Measurements from ENCODE around the gene TRIP4. TPM values are rescaled to one million over a fixed set of nuclear protein-coding genes. Genes with fewer than 3 reads are reported as not detected.
A peak's percentile ranks its signal among the peaks of the same experiment; 100 is the strongest.
"Not testable (repeated sequence)": the region's sequence is repeated elsewhere in the genome, so short reads cannot be mapped to it uniquely, and the experiment has no call there.

TRIP4 gene
- total RNA-seq, result 14.3 TPM

DNA sequence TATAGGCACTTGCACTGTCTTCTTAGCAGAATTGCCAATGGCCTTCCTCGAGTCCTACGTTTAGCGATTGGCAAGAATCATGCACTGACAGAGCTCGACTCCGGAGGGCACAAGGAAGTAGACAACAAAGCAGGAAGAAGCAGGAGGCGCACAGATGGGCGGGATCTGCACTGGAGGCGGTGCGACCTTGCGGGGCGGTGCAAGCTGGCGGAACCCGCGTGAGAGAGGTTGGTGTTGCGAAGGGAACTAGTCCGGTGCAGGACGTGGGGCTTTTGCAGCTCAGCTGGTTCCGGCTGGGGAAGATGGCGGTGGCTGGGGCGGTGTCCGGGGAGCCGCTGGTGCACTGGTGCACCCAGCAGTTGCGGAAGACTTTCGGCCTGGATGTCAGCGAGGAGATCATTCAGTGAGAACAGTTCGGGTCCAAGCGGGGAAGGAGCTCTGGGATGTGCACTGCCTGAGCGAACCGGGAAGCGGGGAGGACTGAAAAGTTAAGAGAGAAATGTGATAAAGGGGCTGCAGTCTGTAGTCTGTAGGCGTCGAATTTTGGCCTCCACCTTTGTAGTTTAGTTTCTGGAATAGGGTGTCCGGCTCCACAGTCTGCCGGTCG, at the start of gene TRIP4:
Gene TRIP4 (plus strand): TSS at position 275 of the 607 bp plus-strand sequence. CDS start 28 bp downstream, at position 303.
- no peak for FAIRE-seq
- DNase-seq (ENCODE audit: low spot score in 2 of 2), result peak; percentile 67 to 82

DNA sequence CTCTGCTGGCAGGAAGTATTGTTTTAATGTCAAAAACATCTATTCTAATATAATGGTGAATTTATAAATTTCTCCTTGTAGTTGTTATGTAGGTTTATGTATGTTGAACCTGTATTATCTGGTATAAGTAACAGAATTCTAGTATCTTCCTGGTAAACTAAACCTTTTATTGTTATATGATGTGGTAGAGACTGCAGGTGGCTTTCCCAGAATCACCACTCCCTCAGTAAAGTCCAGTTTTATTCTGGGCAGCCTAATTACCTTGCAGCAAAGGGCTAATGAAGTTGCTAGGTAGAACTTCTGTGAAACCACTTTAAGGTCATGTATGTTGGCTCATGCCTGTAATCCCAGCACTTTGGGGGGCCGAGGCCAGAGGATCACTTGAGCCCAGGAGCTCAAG, 47.3 kb upstream of the TRIP4 start:
- FAIRE-seq (no peak), DNase-seq (ENCODE audit: low spot score in 2 of 2) (no peak)

DNA sequence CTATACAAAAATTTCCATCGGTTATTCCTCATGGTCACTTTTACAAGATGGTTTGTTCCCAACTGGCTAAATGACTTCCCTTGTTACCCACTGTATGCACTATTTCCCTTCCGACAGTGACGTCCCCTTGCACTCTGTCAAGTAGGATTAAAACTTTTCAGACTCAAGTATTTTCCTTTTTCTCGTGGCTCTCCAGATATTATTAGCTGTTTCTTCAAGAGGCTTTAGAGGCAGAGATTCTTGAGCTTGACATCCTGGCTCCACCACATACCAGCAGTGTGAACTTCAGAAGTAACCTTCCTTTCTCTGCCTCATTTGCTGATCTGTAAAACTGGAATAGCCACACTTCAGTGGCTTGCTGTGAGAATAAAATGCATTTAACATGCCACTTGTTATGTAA, 45.7 kb upstream of the TRIP4 start:
- FAIRE-seq, result no peak
- DNase-seq (ENCODE audit: low spot score in 2 of 2), result no peak

DNA sequence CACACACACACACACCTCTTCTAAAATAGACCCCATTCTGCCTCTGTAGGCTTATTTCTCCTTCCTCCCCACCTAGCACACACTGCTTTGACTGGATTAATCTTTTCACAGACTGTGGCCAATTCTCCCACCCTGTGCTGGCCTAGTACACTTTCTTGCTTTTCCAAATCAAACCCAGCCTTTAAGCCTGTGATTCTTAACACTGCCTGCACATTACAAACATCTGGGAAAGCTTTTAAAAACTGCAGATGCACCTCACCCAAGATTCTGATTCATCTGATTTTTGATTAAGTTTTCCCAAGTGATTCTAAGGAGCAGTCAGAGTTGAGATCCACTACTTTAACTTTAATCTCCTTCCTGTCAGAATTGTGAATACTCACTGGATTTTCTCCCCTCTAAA, 44.4 kb upstream of the TRIP4 start:
- no peak for FAIRE-seq

DNA sequence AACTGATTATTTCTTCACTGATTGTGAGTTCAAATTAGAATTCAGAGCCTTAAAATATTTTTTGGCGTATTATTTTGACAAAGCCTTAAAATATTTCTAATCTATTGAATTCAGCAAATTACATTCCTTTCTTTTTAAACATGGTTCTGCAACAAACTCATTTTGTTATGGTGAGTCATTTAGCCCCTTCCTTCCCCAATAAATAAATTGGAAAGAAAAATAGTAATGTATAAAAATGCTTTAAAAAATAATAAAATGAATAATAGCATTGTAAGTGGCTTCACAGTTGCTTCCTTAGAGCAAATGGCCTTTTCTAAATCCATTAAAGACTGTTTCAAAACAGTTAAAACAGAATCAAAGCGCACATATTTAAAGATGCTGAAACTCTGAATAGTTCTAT, 43.8 kb upstream of the TRIP4 start:
- DNase-seq (ENCODE audit: low spot score in 2 of 2), result no peak

More for the DNA sequence above, 44.4 kb upstream of the TRIP4 start:
- DNase-seq (ENCODE audit: low spot score in 2 of 2), result no peak

DNA sequence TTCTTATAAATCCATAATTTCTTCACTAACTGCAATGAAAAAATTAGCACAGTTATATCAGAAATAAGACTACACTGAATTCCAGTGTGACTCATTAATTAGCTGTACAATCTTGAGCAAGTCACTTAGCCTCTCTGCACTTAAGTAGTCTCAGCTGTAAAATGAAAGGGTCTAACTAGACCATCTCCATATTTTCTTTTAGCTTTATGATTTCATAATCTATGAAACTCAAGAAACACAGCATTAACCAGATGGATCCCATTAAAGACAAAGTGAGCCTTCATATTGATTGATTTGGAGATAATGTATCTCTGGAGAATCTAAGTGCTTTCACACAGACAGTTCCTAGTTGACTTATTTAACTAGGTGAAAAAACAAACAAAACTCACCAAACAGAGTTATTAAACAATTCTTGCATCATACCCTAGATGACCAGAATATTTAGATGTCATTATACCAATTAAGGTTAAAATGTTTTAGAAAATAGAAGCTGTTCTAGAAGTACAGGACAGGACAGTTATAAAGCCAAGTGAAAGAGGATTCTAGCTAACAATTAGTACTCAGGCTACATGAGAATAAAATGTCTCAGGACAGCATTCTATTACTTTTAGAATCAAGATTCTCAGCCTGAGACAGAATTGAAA, 42.9 kb upstream of the TRIP4 start:
- DNase-seq (ENCODE audit: low spot score in 2 of 2) (no peak), FAIRE-seq (no peak)

More for the DNA sequence above, 43.8 kb upstream of the TRIP4 start:
- FAIRE-seq, result no peak

DNA sequence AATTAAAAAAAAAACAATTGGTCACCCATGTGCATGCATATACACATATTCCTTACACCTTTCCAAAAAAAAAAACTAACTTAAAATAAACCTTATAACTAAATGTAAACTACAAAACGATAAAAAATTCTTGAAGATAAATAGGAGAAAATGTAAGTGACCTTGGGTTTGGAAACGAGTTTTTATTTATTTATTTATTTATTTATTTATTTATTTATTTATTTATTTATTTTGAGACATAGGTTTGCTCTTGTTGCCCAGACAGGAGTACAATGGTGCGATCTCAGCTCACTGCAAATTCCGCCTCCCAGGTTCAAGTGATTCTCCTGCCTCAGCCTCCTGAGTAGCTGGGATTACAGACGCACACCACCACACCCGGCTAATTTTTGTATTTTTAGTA, 41.4 kb upstream of the TRIP4 start:
- not testable (repeated sequence) for DNase-seq (ENCODE audit: low spot score in 2 of 2)
- FAIRE-seq, result peak; percentile 81

DNA sequence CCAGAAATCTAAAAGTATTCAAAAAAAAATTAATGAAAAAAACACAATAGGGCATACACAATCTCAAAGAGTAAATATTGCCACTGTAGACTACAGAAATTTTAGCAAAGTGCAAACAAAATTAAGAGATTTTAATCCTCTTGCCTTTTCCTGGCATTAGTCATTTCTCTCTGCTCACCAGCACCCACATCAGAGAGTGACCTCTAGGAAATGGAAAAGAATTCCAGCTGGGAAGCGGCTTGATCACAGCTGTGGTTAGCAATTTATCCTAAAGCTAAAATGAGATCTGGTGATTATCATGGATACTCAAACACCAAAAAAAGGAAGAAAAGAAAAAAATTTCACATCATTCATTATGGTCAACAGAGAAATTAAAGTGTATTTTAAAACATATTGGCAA, 39.2 kb upstream of the TRIP4 start:
- no peak for DNase-seq (ENCODE audit: low spot score in 2 of 2)
- no peak for FAIRE-seq

DNA sequence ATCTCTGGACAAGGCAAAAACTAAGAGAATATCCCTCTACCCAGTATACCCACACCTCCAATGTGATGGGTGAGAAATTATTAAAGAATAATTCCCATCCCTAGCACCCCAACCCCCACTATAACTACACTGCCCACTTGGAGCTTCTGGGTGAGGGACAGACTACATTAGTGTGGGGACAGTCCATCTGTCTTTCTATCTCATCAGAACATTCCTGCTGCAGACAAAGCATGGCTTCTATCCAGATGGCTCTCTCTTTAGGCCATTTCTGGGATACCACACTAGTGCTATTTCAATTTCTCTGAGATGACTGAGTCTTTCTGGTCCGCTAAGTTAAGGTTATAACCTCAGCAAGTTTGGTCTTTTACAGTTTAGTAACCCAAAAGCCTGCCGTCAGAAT, 38.3 kb upstream of the TRIP4 start:
- FAIRE-seq (no peak), DNase-seq (ENCODE audit: low spot score in 2 of 2) (no peak)

DNA sequence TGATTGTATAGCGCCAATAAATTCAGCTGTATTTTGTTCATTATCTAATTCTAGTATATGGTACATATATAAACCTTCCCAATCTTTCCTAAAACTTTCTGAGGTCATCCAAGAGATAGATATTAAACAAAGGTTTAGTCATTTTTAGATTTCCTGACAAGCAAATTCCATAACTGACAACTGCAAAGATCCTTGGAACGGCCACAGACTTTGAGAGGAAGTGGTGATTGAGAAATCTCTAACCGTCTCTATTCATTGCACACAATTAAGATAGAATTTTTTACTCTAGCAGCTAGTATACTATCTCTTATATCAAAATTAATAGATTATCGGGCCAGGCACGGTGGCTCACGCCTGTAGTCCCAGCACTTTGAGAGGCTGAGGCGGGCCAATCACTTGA, 36.4 kb upstream of the TRIP4 start:
- FAIRE-seq, result no peak
- DNase-seq (ENCODE audit: low spot score in 2 of 2), result no peak

DNA sequence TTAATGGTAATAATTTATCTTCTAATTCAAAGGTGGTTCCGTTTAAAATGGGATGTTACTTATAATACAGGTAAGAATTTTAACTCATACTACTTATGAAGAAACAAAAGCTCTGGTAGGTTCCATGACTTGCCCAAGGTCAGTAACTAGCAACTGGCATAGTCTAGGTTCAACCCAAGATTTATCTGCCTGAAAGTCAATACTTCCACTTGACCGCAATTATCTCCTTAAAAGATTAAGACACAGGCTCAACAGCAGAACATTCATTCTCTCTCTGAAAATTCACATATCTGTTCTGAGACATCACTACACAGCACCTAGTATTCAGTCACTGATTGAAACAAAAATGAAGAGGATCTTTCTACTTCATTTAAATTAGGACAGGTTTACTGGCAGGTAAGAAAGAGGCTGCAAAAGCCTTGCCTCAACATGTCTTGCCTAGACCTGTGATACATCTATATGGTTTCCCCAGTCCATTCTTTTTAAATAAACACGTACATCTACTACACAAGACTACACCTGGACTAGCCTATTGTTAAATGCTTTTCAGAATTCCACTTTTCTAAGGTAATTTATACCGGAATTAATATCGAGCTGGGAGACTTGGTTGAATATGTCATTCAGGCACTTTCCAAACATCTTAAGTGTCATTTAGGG, 32.8 kb upstream of the TRIP4 start:
- DNase-seq (ENCODE audit: low spot score in 2 of 2), result no peak
- FAIRE-seq, result no peak

DNA sequence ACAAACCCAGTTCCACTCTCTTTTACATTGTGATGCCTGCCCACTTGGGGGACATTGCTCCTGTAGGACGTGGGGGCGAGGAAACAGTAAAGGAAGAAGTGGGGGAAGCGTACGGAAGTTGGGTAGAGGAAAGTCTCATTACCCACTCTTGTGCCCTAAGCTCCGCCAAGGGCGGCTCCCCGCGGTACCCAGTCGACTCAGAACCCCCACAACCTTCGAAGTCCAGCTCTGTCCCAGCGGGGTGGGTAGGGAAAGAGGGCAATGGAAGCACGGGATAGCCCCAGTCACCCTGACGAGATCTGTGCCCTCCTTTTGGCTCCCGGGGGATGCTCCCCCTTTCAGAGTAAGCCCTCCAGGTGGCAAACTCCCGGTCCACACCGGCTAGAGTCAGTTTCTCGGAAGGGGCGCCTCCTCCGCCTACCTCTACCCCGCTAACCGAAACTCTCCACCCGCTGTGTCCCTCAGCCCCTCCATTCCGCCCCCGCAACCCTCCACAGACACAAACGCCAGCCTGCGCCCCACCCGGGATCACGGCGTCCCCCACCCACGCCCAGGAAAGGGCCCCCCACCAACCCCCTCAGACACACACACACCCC, 32.2 kb upstream of the TRIP4 start:
- FAIRE-seq, result no peak
- DNase-seq (ENCODE audit: low spot score in 2 of 2), result no peak

DNA sequence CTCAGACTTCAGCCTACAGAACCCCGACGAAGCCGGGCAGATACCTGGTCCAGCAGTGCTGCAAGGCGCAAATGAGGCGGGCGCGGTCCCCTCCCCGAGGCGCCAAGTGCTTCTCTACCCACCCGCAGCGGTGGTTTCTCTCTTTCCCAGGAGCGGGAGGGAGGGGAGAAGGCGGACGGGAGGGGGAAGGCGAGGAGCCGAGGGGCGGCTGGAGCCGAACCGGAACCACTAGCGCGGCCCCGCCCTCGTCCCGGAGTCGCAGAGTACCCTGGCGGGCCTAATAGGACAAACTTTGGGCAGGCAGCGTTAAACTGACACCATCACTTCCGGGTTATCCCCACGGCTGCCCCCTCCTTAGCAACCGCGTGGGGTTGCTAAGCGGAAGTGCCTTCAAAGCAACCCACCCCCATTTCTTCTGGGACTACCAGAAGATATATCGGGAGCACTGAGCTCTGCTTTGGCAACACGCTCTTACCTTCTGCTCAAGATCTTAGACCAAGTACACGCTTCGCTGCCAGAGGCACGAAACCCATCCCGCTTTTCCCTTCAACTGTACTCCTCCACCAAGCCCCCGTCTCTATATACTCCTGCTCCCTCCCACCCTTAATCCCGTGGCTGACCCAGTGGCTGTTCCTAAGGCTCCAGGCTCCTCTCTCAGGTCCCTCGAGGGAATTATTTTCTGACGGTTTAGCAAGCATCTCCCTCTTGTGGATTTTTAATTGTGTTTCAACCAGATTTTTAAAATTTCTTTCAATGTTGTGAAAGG, 31.5 kb upstream of the TRIP4 start, which contains the start of gene CSNK1G1:
Gene CSNK1G1 (minus strand): TSS at position 230 of the 766 bp plus-strand sequence. CDS start 55,674 bp downstream, outside the sequence.
- FAIRE-seq (no peak), DNase-seq (ENCODE audit: low spot score in 2 of 2) (peak; percentile 80 to 86)

DNA sequence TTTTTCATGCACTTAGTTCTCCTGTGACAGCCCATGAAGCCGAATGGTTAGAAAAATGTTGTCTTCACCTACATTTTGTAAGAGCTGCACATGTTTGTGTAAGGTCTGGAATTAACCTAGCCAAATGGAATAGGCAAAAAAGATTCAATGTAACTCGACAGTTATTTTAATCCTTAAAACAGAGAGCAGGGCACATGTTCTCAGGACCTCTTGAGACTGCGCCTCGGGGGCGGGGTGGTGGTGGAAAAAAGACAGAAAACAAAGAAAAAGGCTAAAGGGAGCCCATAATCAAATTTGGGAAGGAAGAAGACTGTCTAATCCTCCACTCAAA, 31.0 kb upstream of the TRIP4 start:
- no peak for DNase-seq (ENCODE audit: low spot score in 2 of 2)
- FAIRE-seq, result no peak

DNA sequence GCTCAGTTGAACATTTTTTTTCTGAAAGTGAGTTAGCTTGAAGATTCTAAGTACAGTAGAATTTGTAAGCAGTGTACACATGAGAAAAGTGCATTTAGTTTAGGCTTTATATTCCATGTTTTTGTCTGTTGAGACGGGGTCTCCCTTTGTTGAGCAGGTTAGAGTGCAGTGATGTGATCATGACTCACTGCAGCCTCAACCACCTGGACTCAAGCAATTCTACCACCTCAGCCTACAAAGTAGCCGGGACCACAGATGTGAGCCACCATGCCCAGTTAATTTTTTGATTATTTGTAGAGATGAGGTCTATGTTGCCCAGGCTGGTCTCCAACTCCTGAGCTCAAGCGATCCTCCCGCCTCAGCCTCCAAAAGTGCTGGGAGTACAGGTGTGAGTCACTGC, 26.4 kb upstream of the TRIP4 start:
- FAIRE-seq (no peak), DNase-seq (ENCODE audit: low spot score in 2 of 2) (no peak)

DNA sequence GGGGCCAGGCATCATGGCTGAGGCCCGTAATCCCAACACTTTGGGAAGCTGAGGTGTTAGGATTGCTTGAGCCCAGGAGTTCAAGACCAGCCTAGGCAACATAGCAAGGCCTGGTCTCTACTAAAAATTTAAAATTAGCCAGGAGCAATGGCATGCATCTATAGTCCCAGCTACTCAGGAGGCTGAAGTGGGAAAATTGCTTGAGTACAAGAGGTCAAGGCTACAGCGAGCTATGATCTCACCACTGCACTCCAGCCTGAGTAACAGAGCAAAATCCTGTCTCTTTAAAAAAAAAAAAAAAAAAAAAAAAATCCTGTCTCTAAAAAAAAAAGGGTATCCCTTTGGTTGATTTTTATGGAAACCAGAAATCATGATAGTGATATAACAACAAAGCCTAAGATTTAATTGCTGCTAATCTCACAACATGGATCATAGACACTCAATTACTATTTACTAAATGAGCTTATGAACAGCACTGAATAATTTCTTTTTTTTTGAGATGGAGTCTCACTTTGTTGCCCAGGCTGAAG, 18.5 kb upstream of the TRIP4 start:
- DNase-seq (ENCODE audit: low spot score in 2 of 2), result no peak
- FAIRE-seq, result no peak

DNA sequence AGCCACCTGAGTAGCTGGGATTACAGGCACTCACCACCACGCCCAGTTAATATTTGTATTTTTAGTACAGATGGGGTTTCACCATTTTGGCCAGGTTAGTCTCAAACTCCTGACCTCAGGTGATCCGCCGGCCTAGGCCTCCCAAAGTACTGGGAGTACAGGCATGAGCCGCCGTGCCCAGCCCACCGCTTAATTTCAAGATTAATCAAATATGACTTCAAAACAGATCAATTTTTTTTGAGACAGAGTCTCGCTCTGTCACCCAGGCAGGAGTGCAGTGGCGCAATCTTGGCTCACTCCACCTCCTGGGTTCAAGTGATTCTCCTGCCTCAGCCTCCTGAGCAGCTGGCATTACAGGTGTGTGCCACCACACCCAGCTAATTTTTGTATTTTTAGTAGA, 16.3 kb upstream of the TRIP4 start:
- not testable (repeated sequence) for DNase-seq (ENCODE audit: low spot score in 2 of 2); FAIRE-seq

DNA sequence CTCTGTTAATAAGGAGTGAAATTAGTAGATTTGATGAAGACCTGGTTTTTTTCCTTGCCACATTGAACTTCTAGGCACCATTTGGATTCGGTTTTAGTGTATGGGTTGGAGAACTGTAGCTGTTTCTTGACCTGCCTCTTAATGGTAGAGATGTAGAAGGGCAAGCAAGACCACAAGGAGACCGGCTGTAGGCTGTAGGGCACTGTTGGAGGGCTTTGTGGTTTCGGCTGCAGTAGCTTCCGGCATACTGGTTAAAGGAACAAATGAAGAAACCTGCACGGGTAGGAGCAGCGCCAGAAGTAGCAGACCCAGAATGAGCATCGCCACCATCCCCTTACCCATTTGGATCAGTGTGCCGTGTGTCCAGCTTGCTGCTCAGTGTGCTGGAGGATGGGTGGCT, 14.3 kb upstream of the TRIP4 start:
- no peak for DNase-seq (ENCODE audit: low spot score in 2 of 2)
- no peak for FAIRE-seq

DNA sequence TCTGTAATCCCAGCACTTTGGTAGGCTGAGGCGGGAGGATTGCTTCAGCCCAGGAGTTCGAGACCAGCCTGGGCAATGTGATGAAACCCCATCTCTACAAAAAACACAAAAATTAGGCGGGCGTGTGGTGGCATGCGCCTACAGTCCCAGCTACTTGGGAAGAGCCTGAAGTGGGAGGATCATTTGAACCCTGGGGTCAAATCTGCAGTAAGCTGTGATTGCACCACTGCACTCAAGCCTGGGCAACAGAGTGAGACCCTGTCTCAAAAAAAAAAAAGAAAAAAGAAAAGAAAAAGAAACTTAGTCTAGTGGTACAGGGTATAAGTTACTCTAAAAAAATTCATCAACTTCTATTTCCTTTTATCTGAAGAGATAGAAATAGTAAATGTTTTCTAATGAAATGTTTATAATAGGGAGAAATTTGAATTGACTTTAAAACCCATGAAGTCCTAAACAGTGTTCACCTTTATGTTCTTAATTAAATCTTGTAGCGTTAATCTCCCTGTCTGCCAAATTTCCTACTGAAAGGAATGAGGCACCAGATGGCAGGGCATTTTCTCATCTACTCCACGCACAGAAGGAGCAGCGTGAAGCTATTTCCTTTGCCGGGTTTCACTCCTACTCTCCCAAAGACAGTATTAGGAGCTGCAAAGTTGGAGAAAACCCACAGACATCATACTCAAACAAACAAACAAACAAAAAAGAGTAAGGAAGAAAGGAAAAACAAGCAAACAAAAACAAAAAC, 8.2 kb upstream of the TRIP4 start:
- FAIRE-seq, result no peak
- DNase-seq (ENCODE audit: low spot score in 2 of 2), result no peak

All from frontal cortex (tissue), 4 donors.